ENCODE results near the gene TMEM63C. TPM values are rescaled to one million over a fixed set of nuclear protein-coding genes. Genes with fewer than 3 reads are reported as not detected.

The TMEM63C gene
- total RNA-seq, 1 experiment from 2014 or later, result 5.7 TPM

- TF ChIP-seq, protein P1, sequence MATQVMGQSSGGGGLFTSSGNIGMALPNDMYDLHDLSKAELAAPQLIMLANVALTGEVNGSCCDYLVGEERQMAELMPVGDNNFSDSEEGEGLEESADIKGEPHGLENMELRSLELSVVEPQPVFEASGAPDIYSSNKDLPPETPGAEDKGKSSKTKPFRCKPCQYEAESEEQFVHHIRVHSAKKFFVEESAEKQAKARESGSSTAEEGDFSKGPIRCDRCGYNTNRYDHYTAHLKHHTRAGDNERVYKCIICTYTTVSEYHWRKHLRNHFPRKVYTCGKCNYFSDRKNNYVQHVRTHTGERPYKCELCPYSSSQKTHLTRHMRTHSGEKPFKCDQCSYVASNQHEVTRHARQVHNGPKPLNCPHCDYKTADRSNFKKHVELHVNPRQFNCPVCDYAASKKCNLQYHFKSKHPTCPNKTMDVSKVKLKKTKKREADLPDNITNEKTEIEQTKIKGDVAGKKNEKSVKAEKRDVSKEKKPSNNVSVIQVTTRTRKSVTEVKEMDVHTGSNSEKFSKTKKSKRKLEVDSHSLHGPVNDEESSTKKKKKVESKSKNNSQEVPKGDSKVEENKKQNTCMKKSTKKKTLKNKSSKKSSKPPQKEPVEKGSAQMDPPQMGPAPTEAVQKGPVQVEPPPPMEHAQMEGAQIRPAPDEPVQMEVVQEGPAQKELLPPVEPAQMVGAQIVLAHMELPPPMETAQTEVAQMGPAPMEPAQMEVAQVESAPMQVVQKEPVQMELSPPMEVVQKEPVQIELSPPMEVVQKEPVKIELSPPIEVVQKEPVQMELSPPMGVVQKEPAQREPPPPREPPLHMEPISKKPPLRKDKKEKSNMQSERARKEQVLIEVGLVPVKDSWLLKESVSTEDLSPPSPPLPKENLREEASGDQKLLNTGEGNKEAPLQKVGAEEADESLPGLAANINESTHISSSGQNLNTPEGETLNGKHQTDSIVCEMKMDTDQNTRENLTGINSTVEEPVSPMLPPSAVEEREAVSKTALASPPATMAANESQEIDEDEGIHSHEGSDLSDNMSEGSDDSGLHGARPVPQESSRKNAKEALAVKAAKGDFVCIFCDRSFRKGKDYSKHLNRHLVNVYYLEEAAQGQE (IDR thresholded peaks at IDR 0.05; ENCODE audit: low read depth), result no peak
- no peak for TF ChIP-seq POLR2AphosphoS5 (IDR thresholded peaks at IDR 0.05; ENCODE audit: low read depth, low read length)
These were observed 122.0 kb downstream of the TMEM63C start (continued) for GRCh38 chr14:77303417-77304156.

- ChIA-PET CTCF (interaction anchor here (0.8 to 5.3 kb wide), 2 partner anchors 10 kb away, joined by 4 to 89 read pairs; no protein-coding TSS in a partner anchor), RAD21 (ENCODE audit: low non-redundant PET in 1 of 2, low total read pairs in 2 of 2, uncharacterized antibody in 2 of 2, unreplicated experiment in 2 of 2) (no interaction called here), POLR2A (no interaction called here)
- Histone ChIP-seq H3K9ac (ENCODE audit: low read length) (no peak overlapping the region), H3K4me2 (ENCODE audit: low read length) (no peak overlapping the region), H3K9me3 (ENCODE audit: control insufficient read depth in 1 of 2, insufficient read depth in 1 of 2, low read depth in 1 of 2, low read length in 2 of 2) (no peaks in the 10 kb centered on the region), H4K20me1 (ENCODE audit: insufficient read depth) (no peaks in the 10 kb centered on the region), H3K9me2 (ENCODE audit: insufficient read depth) (no peaks in the 10 kb centered on the region), H3K36me3 (ENCODE audit: control insufficient read depth in 1 of 2, insufficient read depth in 2 of 2, low read length in 2 of 2) (no peaks in the 10 kb centered on the region; a peak in 1 of 4 replicates), H3K4me1 (ENCODE audit: control insufficient read depth in 1 of 2, insufficient read depth in 2 of 2, low read length in 2 of 2) (peaks cover 19 to 22% of the 10 kb centered on the region in 2 experiments), H3K27me3 (ENCODE audit: insufficient read depth, low read length) (no peaks in the 10 kb centered on the region), H3K27ac (ENCODE audit: low read depth, low read length) (no peak overlapping the region), H2AFZ (ENCODE audit: low read depth, low read length, poor library complexity, severe bottlenecking) (no peak overlapping the region), H3K79me2 (ENCODE audit: insufficient read depth, low read length) (no peaks in the 10 kb centered on the region), H3K4me3 (replicated peaks in 1 of 2; ENCODE audit: low read depth in 1 of 2, low read length in 2 of 2) (no peak overlapping the region)
- DNase-seq (ENCODE audit: low read depth, low spot score) (no peak), ATAC-seq (no peak)
- no TSS peak for BruUV-seq (replicated peaks)
- intact Hi-C loops (cut with micrococcal nuclease), result loop anchor here (5.0 kb wide), 1 partner anchor 433 kb away; no protein-coding TSS in a partner anchor
- no peak for TF ChIP-seq JUND (IDR thresholded peaks at IDR 0.05)
- no peak for TF ChIP-seq EZH2phosphoT487 (IDR thresholded peaks at IDR 0.05; ENCODE audit: borderline replicate concordance)
- TF ChIP-seq SP1 (IDR thresholded peaks at IDR 0.05; ENCODE audit: low read depth), result no peak
- TF ChIP-seq MAX (IDR thresholded peaks at IDR 0.05), result no peak
These were observed 124.1 kb downstream of the TMEM63C start for GRCh38 chr14:77305696-77306095.

Data from HCT116 (cell line).